Measurements from ENCODE around the gene NOP16.

DNA sequence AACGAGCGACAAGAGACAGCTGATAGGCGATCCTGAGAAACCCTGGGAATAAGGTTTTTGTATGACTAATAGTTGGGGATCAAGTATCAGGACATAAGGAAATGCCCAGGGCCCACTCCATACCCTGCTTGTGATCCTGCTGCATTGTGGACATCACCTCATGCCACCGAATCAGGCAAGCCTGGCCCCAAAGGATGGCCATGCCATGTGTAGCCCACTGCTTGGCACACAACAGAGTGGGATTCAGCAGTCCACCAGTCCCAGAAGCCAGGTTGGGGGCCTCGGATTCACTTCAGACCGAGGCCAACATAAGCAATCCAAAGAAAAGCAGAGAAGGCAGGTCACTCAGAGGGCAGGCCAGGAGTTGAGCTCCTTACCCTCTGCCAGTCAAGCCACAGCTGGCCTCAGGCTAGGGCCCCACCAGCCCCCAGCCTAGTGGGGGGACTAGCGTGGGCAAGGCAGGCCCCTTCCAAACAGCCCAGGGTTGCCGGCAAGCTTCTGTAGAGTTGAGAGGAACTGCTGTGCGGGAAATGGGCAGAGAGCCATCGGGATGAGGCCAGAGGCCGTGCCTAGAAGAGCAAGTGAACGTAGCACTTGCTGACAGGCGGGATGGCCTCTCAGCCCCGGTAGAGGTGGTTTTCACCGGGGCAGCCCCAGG lies 5.0 kb downstream of the NOP16 start:
- TF ChIP-seq, protein P1, sequence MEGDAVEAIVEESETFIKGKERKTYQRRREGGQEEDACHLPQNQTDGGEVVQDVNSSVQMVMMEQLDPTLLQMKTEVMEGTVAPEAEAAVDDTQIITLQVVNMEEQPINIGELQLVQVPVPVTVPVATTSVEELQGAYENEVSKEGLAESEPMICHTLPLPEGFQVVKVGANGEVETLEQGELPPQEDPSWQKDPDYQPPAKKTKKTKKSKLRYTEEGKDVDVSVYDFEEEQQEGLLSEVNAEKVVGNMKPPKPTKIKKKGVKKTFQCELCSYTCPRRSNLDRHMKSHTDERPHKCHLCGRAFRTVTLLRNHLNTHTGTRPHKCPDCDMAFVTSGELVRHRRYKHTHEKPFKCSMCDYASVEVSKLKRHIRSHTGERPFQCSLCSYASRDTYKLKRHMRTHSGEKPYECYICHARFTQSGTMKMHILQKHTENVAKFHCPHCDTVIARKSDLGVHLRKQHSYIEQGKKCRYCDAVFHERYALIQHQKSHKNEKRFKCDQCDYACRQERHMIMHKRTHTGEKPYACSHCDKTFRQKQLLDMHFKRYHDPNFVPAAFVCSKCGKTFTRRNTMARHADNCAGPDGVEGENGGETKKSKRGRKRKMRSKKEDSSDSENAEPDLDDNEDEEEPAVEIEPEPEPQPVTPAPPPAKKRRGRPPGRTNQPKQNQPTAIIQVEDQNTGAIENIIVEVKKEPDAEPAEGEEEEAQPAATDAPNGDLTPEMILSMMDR (conservative IDR thresholded peaks at IDR 0.05) = no peak
- no peak for TF ChIP-seq EZH2 (IDR thresholded peaks at IDR 0.05; ENCODE audit: low read depth)
